Measurements from ENCODE around the gene KDM3B.

DNA sequence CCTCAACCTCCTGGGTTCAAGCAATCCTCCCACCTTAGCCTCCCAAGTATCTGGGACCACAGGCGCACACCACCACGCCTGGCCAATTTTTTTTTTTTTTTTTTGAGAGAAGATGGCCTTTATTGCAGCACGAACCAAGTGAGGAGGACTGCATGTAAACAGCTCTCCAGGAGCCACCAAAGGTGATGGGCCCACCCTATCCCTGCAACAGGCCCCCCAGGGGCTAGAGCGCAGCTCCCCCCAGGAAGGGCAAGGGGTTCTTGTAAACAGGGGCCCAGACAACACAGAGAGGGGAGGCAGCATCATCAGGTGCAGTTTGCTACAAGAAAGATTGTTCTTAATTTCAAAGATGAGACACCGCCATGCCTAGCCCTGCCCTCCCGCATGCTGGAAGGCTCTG lies 100.2 kb downstream of the KDM3B start:
- no peak for TF ChIP-seq EP300 (IDR thresholded peaks at IDR 0.05)
- no peak for TF ChIP-seq CTCF (IDR thresholded peaks at IDR 0.05)
- TF ChIP-seq POLR2A (IDR thresholded peaks at IDR 0.05): no peak

Measured in tibial nerve (tissue), 4 donors.